RWPE2 (cell line): ENCODE measurements around the gene SCUBE1.

Source experiments
- ATAC-seq: fragments of 200-7000 bp; cut with Tn5 transposase; 3 replicates; pipeline ENCODE4 v1.9.1; 2021; ENCODE audit warnings: low read depth
- DNase-seq: peaks from one replicate; pipeline ENCODE4 v3.0.0-alpha.2; 2020; ENCODE audit warnings: low spot score
- H3K27ac ChIP-seq: fragments of 450-650 bp; 2 replicates; pipeline ENCODE4 v1.5.1; 2017; ENCODE audit warnings: mild to moderate bottlenecking; ENCODE audit not compliant: poor library complexity, severe bottlenecking
- H3K27me3 ChIP-seq: fragments of 250-450 bp; sonication (Bioruptor Pico); 2 replicates; pipeline ENCODE4 v1.5.1; 2021; ENCODE audit warnings: mild to moderate bottlenecking, moderate library complexity; ENCODE audit not compliant: insufficient read depth, poor library complexity, severe bottlenecking
- H3K36me3 ChIP-seq: fragments of 250-450 bp; sonication (Bioruptor Pico); 2 replicates; pipeline ENCODE4 v1.5.1; 2020; ENCODE audit warnings: low read depth, mild to moderate bottlenecking, moderate library complexity
- H3K4me1 ChIP-seq: fragments of 250-450 bp; sonication (Bioruptor Pico); 2 replicates; pipeline ENCODE4 v1.5.1; 2021; ENCODE audit warnings: mild to moderate bottlenecking, moderate library complexity; ENCODE audit not compliant: insufficient read depth, poor library complexity, severe bottlenecking
- H3K4me3 ChIP-seq: fragments of 250-450 bp; sonication (Bioruptor Pico); 2 replicates; pipeline ENCODE4 v1.5.1; 2021; ENCODE audit warnings: mild to moderate bottlenecking, moderate library complexity; ENCODE audit not compliant: severe bottlenecking
- H3K9me3 ChIP-seq: fragments of 250-450 bp; sonication (Bioruptor Pico); 2 replicates; pipeline ENCODE4 v1.5.1; 2021; ENCODE audit warnings: mild to moderate bottlenecking, moderate library complexity; ENCODE audit not compliant: severe bottlenecking
- TF ChIP-seq, protein P1 (sequence below): fragments of 450-650 bp; IDR thresholded peaks from one replicate; pipeline ENCODE4 v1.5.1; 2017; ENCODE audit warnings: mild to moderate bottlenecking, moderate library complexity; ENCODE audit not compliant: poor library complexity, severe bottlenecking

SCUBE1 gene

DNA sequence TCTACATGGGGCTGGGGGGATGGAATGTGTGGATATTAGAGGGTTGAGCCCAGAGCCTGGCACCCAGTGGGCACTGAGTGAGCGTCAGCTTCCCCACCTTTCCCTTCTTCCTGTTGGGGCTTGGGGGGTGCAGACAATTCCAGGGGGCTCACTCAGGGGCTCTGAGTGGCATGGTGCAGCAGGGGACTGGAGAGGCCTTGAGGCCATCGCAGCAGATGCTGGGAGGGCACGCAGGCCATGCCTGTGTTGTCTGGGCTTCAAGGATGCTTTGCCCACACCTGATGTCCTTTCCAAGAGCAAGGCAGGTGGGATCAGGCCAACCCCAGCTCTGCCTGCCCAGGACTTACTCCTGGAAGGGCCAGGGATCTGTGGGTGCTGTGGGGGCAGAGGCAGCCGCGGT lies 145.0 kb downstream of the SCUBE1 start:
- no peaks in the 10 kb centered on the region for H3K4me1 ChIP-seq
- no peak overlapping the region for H3K4me3 ChIP-seq
- H3K36me3 ChIP-seq = no peaks in the 10 kb centered on the region
- no peak overlapping the region for H3K27ac ChIP-seq
- H3K9me3 ChIP-seq = no peaks in the 10 kb centered on the region
- no peak for DNase-seq
- no peak for ATAC-seq
- TF ChIP-seq, protein P1, sequence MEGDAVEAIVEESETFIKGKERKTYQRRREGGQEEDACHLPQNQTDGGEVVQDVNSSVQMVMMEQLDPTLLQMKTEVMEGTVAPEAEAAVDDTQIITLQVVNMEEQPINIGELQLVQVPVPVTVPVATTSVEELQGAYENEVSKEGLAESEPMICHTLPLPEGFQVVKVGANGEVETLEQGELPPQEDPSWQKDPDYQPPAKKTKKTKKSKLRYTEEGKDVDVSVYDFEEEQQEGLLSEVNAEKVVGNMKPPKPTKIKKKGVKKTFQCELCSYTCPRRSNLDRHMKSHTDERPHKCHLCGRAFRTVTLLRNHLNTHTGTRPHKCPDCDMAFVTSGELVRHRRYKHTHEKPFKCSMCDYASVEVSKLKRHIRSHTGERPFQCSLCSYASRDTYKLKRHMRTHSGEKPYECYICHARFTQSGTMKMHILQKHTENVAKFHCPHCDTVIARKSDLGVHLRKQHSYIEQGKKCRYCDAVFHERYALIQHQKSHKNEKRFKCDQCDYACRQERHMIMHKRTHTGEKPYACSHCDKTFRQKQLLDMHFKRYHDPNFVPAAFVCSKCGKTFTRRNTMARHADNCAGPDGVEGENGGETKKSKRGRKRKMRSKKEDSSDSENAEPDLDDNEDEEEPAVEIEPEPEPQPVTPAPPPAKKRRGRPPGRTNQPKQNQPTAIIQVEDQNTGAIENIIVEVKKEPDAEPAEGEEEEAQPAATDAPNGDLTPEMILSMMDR = no peak
- H3K27me3 ChIP-seq = no peaks in the 10 kb centered on the region

DNA sequence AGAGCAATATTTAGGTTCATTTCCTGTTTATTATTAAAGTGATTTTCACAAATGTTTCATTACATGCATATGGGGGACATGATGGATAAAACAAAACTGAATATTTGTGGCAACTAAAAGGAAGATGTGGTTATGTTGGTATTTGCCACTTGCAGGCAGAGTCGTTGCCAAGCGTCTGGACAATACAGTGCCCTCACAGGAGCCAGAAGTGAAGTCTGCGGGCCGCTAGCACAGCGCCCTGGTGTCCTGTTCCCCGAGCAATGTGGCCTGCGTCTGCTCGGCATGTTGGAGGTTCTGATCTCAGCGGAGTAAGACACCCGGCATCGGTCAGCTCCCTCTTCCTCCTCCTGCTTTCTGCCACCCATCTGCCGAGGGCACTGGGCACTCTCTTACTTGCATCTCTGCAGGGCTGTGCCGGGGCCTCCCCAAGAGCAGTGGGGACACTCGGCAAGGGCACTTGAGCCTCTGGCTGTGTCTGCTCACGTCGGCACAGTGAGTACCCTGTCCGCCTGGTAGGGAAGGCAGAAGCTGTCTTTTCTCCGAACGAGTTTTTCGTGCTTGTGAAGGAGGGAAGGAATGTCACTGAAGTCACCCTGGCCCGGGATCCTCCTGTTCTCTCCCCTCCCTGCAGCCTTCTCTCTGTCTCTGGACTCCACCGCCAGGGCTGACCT lies 145.8 kb downstream of the SCUBE1 start:
- Histone ChIP-seq H3K9me3 (no peaks in the 10 kb centered on the region), H3K4me3 (no peak overlapping the region), H3K36me3 (no peaks in the 10 kb centered on the region), H3K27me3 (no peaks in the 10 kb centered on the region), H3K4me1 (no peaks in the 10 kb centered on the region), H3K27ac (no peak overlapping the region)
- TF ChIP-seq, protein P1 = no peak
- ATAC-seq (no peak), DNase-seq (no peak)

DNA sequence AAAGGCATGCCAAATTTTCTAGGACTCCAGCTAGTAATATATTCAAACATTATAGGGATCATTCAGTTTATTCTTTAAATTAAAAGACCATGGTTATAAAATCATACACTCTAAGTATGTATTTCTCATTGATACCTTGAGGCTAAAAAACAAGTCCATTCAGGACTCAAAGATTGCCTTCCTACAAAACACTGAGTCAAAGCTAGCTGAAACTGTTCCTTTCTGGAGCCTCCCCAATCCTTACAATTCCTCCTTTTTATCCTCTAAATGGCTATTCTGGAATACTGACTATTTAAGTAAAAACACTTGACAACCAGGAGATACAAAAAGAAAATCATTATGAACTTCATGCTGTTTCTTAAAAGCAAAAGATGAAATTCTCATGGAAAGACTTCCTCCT lies 151.3 kb downstream of the SCUBE1 start:
- Histone ChIP-seq H3K36me3 (no peaks in the 10 kb centered on the region), H3K9me3 (no peaks in the 10 kb centered on the region), H3K4me3 (no peak overlapping the region), H3K4me1 (peaks cover 5% of the 10 kb centered on the region), H3K27me3 (no peaks in the 10 kb centered on the region), H3K27ac (no peak overlapping the region)
- ATAC-seq (no peak), DNase-seq (no peak)
- TF ChIP-seq, protein P1 = no peak

DNA sequence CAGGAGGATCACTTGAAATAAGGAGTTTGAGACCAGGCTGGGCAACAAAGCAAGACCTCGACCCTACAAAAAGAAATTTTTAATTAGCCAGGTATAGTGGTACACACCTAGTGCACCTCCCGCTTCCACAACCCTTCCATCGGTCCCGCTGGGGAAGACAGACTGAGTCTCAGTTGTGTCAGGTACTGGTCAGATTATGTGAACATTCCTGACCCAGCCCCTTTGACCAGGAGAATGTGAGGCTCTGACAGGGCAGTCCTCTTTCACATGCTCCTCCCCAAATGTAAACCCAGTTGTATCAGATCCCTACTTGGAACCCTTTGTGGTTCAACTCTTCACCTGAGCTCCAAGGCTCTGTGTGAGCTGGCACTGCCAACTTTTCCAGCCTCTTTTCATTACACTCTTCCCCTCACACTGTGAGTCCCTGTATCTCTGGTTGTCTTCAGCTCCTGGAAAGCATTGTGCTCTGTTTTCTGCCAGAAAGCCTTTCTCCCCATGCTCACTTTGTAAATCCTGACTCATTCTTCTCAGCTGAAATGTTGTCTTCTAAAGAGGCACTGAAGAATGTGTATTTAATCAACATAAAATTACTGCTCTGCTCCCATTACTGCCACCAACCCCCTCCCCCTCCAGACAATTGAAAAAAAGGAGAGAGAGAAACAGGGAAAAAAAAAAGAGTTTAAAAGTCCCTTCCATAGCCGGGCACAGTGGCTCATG lies 154.2 kb downstream of the SCUBE1 start:
- Histone ChIP-seq H3K36me3 (peaks cover 8% of the 10 kb centered on the region), H3K27ac (no peak overlapping the region), H3K4me1 (peaks cover 15% of the 10 kb centered on the region), H3K9me3 (no peaks in the 10 kb centered on the region), H3K27me3 (no peaks in the 10 kb centered on the region), H3K4me3 (no peak overlapping the region)
- TF ChIP-seq, protein P1 = no peak
- DNase-seq (no peak), ATAC-seq (no peak)
